ENCODE data around the gene SLC8B1.

Gene SLC8B1

DNA sequence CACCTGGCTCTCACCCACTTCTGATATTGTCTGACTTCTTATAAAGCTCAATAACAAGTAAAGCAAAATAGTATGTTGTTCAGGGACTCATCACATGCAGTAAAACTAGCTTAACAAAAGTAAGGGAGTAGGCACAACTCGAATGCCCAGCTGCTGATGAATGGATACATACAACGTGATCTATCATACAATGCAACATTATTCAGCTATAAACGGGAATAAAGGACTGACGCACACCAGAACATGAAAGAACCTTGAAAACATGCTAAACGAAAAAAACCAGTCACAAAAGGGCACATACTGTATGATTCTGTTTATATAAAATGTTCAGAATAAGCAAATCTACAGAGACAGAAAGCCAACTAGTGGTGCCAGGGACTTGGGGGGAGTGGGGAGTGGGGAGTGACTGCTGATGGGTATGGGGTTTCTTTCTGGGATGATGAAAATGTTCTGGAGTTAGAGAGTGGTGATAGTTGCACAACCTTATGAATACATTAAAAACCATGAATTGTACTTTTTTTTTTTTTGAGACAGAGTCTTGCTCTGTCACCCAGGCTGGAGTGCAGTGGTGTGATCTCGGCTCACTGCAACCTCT is 34.6 kb upstream of the SLC8B1 start:
- Histone ChIP-seq H3K27me3 (no peaks in the 10 kb centered on the region), H3K9me3 (no peaks in the 10 kb centered on the region), H3K4me1 (peaks cover 0 to 19% (median 8%) of the 10 kb centered on the region in 4 donors), H3K27ac (no peak overlapping the region), H3K4me3 (no peak overlapping the region), H3K36me3 (peaks cover 14 to 58% (median 26%) of the 10 kb centered on the region in 3 donors)
- DNase-seq = no peak
- intact Hi-C loops (cut with DNase I; ENCODE audit: low total_unique reads) = no loop called here
- TF ChIP-seq, protein P1, sequence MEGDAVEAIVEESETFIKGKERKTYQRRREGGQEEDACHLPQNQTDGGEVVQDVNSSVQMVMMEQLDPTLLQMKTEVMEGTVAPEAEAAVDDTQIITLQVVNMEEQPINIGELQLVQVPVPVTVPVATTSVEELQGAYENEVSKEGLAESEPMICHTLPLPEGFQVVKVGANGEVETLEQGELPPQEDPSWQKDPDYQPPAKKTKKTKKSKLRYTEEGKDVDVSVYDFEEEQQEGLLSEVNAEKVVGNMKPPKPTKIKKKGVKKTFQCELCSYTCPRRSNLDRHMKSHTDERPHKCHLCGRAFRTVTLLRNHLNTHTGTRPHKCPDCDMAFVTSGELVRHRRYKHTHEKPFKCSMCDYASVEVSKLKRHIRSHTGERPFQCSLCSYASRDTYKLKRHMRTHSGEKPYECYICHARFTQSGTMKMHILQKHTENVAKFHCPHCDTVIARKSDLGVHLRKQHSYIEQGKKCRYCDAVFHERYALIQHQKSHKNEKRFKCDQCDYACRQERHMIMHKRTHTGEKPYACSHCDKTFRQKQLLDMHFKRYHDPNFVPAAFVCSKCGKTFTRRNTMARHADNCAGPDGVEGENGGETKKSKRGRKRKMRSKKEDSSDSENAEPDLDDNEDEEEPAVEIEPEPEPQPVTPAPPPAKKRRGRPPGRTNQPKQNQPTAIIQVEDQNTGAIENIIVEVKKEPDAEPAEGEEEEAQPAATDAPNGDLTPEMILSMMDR (IDR thresholded peaks at IDR 0.05) = no peak

DNA sequence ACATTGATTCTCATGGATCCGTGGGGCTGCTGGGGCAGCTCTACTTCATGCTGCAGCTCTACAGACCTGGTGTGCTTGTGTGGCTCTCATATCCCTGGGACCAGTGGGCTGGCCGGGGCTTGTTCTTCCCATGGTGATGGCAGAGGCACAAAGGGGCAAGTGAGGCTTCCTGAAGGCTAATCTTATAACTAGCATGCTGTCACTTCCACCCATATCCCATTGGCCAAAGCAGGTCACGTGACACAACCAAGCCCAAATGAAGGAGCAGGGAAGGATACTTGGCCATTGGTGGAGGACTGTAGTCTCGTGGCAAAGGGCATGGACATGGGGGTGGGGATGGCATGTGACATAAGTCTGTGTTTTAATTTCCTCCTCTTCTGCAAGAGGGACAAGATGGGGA is 33.4 kb upstream of the SLC8B1 start:
- no peak for DNase-seq
- Histone ChIP-seq H3K4me1 (peaks cover 0 to 19% (median 8%) of the 10 kb centered on the region in 4 donors), H3K27me3 (no peaks in the 10 kb centered on the region), H3K36me3 (peaks cover 6 to 55% (median 15%) of the 10 kb centered on the region in 3 donors), H3K27ac (no peak overlapping the region), H3K4me3 (no peak overlapping the region), H3K9me3 (no peaks in the 10 kb centered on the region)
- TF ChIP-seq, protein P1 (IDR thresholded peaks at IDR 0.05) = no peak
- intact Hi-C loops (cut with DNase I; ENCODE audit: low total_unique reads) = no loop called here

GRCh38 chr12:113366827-113367226 is 31.9 kb upstream of the SLC8B1 start:
- no peaks in the 10 kb centered on the region for H3K27me3 ChIP-seq
- TF ChIP-seq, protein P1 (IDR thresholded peaks at IDR 0.05) = no peak
- no peaks in the 10 kb centered on the region for H3K9me3 ChIP-seq
- intact Hi-C loops (cut with DNase I; ENCODE audit: low total_unique reads) = no loop called here
- H3K4me1 ChIP-seq = peaks cover 0 to 19% (median 8%) of the 10 kb centered on the region in 4 donors
- H3K36me3 ChIP-seq = peaks cover 0 to 40% (median 5%) of the 10 kb centered on the region in 3 donors
- H3K27ac ChIP-seq = no peak overlapping the region
- no peak overlapping the region for H3K4me3 ChIP-seq
- no peak for DNase-seq

DNA sequence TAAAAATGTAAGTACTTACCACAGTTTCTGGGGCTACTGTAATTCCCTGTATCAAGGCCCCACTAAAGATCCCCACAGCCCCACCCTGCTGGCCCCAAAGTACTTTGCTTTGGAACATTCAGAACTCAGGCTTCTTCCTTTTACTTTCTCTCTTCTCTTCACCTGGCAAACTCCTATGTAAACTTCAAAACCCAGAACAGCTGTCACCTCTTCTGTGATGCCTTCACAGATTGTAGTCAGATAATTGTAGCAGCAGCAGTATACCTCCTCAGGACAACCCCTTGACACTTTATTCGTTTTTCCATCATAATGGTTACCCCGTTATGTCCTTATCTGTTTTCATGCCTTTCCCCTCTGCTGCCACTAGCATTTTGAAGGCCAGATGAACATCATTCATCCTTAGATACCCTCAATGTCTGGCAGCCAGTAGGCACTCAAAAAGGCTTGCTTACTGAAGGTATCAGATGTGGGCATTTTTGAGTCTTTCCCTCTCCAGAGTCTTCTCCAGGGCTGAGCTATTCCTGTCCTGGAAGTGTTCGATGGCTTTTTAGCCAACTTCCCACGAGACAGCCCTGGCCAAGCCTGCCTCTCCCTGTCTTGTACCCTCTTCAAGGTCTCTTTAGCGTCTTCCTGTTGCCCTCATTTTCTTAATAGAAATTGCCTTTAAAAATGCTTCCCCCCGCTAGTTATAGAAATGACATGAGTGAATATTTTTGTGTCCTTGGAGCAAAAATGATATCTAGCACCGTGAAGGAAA is 30.9 kb upstream of the SLC8B1 start:
- Histone ChIP-seq H3K4me3 (no peak overlapping the region), H3K36me3 (peaks cover 0 to 30% (median 5%) of the 10 kb centered on the region in 3 donors), H3K4me1 (peaks cover 0 to 19% (median 8%) of the 10 kb centered on the region in 4 donors), H3K9me3 (no peaks in the 10 kb centered on the region), H3K27me3 (no peaks in the 10 kb centered on the region), H3K27ac (no peak overlapping the region)
- TF ChIP-seq, protein P1 (IDR thresholded peaks at IDR 0.05) = no peak
- intact Hi-C loops (cut with DNase I; ENCODE audit: low total_unique reads) = no loop called here
- no peak for DNase-seq

GRCh38 chr12:113364698-113365097 is 29.8 kb upstream of the SLC8B1 start:
- intact Hi-C loops (cut with DNase I; ENCODE audit: low total_unique reads) = no loop called here
- Histone ChIP-seq H3K9me3 (no peaks in the 10 kb centered on the region), H3K4me1 (peaks cover 0 to 25% (median 14%) of the 10 kb centered on the region in 4 donors), H3K27me3 (no peaks in the 10 kb centered on the region), H3K4me3 (no peak overlapping the region), H3K36me3 (peaks cover 0 to 26% (median 5%) of the 10 kb centered on the region in 3 donors), H3K27ac (no peak overlapping the region)
- TF ChIP-seq, protein P1 (IDR thresholded peaks at IDR 0.05) = no peak
- DNase-seq = no peak
